HG03558 (cell line): ENCODE data around the gene PFKFB3.

Experiments
- ATAC-seq: cut with Tn5 transposase; IDR thresholded peaks from one replicate; pipeline ENCODE4 v1.9.1; 2021; ENCODE audit warnings: moderate number of reproducible peaks; ENCODE audit not compliant: unreplicated experiment; ENCODE audit errors: extremely low read depth

PFKFB3 gene

DNA sequence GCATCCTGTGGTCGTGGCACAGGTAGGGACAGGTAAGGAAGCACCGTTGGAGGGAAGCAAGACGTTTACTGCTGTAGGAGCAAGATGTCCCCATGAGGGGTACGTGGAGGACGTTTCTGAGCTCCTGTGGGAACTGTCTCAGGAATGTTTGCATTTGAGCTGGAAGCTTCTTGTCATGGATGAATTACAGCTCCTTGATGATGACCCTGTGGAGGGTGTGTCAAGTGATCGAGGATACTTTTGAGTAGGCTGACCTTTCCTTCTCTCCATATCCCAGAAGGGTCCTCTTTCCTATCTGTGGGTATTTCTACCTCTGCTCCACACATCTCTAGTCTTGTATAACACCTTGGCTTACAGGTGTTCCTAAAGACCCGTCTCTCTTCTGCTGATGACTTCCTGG lies 94.8 kb downstream of the PFKFB3 start:
- ATAC-seq: no peak

GRCh38 chr10:6297951-6298381 lies 95.2 kb downstream of the PFKFB3 start:
- ATAC-seq: no peak

GRCh38 chr10:6298428-6298827 lies 95.7 kb downstream of the PFKFB3 start:
- no peak for ATAC-seq

DNA sequence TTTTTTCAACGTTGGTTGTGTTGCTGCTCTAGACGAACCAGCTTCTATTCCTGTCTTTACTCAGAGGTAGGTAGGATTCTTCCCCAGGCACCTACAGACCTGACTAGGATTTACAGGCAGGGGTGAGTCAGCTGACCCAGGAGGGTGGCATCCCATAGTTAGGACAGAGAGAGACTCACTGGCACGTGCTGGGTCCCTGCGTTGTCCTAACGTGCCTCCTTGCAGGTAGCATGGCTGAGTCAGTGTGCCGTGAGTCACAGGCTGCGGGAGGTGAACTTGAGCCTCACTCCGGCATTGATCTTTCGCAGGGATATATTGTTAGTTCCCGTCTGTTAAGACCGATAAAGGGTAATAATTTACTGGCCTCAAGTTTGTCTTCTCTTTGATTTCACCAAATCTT lies 96.5 kb downstream of the PFKFB3 start:
- ATAC-seq: no peak

GRCh38 chr10:6299743-6300105 lies 97.0 kb downstream of the PFKFB3 start:
- ATAC-seq: no peak

DNA sequence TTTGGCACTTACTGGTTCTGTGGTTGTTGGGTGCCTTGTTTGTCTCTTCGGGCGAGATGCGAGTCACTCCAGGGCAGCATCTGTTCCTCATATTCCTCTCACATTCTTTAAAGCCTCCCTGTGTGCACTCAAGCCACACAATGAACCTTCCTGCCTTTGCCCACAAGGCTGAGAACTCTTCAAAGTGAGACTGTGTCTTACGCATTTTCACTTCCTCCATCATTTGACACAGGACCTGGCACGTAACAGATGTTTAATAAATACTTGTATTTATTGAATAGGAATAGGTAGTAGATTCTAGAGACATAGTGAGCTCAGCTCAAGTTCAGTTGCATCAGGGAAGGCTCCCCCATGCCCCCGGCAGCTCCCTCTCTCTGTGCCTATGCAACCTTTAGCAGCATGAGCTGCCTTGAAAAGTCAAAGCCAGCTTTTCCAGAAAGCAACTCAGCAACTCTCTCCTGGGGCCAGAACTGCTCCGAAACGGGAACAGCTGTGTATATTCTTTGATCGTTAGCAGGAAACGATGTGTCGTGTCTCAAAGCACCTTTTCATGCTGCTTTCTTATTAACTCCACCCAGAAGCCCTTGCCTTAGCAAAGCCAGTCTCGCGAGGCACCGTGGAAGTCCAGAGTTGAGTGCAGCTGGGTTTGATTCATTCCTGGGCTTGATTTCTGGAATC lies 97.5 kb downstream of the PFKFB3 start:
- peak; percentile 57 for ATAC-seq

- no peak for ATAC-seq
Observed at GRCh38 chr10:6300784-6301460, 98.2 kb downstream of the PFKFB3 start.

DNA sequence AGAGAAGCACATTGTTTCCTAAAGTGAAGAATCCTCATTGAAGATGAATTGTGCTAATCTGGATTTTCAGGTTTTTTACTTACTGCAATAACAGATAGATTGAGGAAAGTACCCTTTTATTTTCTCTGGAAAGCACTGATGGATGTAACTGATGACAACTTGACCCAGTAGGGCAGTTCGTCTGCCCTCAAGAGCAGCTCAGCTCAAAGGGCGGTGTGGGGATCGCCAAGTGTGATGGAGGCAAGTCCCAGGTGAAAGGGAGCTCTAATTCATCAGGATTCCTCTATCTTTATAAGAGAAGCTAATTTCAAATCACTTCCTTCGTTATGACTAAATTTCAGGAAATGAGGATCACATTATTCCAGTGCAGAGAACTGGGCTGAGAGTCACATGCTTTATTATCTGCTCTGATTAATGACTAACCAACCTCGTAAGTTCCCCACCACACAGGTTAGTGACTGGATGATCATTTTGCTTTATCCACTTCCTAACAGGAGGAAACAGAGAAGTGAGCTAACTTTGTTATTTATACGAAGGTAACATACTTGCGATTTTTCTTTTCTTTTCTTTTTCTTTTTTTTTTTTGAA lies 98.8 kb downstream of the PFKFB3 start:
- no peak for ATAC-seq
